ENCODE data around the gene RRBP1.

RRBP1 gene

DNA sequence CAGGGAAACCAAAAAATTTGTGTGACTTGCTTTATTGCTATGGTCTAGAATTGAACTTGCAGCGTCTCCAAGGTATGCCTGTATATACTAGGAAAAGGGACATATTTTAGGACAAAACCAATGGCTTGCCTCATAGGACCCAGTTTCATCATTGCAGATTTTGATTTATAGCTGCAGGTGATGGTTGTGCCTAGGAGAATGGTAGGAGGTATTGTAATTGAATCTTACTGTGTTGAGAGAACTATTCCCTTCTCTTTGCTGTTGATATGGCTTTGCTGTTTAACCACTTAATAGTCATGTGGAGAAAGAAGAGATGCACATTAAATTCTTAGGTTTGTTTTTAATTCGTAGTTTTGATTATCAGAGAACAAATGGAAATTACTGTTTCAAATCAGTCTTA is 95.8 kb downstream of the RRBP1 start:
- H3K27ac ChIP-seq: no peak overlapping the region
- TF ChIP-seq, protein P1, sequence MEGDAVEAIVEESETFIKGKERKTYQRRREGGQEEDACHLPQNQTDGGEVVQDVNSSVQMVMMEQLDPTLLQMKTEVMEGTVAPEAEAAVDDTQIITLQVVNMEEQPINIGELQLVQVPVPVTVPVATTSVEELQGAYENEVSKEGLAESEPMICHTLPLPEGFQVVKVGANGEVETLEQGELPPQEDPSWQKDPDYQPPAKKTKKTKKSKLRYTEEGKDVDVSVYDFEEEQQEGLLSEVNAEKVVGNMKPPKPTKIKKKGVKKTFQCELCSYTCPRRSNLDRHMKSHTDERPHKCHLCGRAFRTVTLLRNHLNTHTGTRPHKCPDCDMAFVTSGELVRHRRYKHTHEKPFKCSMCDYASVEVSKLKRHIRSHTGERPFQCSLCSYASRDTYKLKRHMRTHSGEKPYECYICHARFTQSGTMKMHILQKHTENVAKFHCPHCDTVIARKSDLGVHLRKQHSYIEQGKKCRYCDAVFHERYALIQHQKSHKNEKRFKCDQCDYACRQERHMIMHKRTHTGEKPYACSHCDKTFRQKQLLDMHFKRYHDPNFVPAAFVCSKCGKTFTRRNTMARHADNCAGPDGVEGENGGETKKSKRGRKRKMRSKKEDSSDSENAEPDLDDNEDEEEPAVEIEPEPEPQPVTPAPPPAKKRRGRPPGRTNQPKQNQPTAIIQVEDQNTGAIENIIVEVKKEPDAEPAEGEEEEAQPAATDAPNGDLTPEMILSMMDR (IDR thresholded peaks at IDR 0.05): no peak
- TF ChIP-seq ZFX (IDR thresholded peaks at IDR 0.05; ENCODE audit: borderline replicate concordance): no peak

DNA sequence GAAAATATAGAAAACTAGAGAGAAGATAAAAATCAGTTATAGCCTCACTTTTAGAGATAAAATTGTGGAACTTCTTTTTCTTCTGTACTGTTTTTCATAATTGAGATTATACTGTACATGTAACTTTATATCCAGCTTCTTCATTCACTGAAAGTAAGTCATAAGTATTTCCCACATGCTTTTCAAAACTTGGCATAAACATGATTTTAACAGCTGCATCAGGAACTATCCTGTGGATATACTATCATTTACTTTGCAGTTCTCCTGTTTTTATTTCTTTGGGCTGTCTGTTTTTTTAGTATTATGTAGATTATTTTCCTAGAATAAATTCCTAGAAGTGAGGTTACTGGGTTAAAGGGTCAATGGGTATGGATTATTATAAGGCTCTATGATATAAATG is 97.4 kb downstream of the RRBP1 start:
- TF ChIP-seq ZFX (IDR thresholded peaks at IDR 0.05; ENCODE audit: borderline replicate concordance): no peak
- TF ChIP-seq, protein P1 (IDR thresholded peaks at IDR 0.05): no peak
- no peak overlapping the region for H3K27ac ChIP-seq

DNA sequence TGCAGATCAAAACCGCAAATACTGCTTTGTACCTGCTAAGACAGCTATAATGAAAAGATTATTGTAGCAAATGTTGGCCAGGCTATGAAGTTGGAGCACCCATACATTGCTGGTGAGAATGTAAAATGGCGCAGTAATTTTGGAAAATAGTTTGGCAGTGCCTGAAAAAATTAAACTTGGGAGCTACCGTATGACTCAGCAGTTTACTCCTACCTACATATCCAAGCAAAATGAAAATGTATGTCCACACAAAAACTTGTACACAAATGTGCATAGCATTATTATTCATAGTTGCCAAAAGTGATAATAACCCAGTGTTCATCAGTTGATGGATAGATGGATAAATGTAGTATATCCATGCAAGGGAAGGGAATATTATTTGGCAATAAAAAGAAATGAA is 98.9 kb downstream of the RRBP1 start:
- no peak overlapping the region for H3K27ac ChIP-seq
- TF ChIP-seq, protein P1 (IDR thresholded peaks at IDR 0.05): no peak
- no peak for TF ChIP-seq ZFX (IDR thresholded peaks at IDR 0.05; ENCODE audit: borderline replicate concordance)

DNA sequence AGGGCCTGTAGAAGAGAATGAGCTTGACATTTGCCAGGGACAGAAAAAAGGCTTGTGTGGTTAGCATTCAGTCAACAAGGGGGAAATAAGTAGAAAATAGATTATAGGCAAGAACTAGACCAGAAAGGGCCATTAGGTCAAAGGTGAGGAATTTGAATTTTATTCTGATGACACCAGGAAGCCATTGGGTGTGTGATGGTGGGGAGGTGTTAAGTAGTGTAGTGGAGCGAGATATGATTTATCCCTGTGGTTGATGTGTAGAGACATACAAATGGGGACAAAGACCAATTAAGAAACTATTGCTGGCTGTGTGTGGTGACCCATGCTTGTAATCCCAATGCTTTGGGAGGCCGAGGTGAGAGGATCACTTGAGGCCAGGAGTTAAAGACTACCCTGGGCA is 101.1 kb downstream of the RRBP1 start:
- H3K27ac ChIP-seq: no peak overlapping the region
- no peak for TF ChIP-seq ZFX (IDR thresholded peaks at IDR 0.05; ENCODE audit: borderline replicate concordance)
- TF ChIP-seq, protein P1 (IDR thresholded peaks at IDR 0.05): no peak

DNA sequence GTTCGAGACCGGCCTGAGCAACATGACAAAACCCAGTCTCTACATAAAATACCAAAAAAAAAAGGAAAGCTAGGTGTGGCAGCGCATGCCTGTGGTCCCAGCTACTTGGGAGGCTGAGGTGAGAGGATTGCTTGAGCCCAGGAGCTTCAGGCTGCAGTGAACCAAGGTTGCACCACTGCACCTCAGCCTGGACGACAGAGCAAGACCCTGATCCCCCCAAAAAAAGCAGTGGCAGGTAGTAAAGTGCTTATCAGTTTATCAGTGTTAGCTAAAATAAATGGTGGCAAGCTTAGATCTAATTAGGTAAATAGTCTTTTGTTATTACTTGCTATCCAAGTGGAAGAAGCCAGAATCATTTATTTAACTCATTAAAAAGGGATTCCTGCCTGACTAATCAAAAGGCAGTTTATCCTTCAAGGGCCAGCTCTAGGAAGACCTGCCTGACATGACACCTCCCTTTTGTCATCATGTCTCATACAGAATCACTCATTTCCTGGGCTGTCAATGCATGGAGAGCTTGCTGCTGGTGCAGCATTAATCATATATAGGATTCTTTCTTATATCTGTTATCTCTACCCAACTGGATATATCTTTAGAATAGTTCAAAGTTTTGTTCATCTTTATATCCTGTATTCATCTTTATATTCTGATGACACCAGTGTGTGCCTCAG is 102.5 kb downstream of the RRBP1 start:
- H3K27ac ChIP-seq: no peak overlapping the region
- TF ChIP-seq, protein P1 (IDR thresholded peaks at IDR 0.05): no peak

DNA sequence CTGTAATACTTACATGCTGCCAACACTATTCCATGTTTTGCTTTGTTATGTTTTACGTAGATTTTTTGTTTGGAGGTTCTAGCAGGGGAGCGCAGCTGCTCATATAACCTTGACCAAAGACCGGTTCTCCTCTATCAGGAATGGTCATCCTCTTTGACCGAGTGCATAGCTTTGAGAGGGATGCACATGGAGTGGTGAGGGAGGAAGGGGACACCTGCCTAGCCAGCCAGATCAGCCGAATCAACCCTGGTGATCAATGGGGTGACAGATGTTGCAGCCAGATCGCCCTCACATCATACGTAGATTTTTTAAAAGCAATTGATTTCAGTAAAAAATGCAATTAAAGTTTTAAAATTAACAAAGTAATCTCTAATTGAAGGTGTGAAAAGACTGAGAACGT is 105.8 kb downstream of the RRBP1 start:
- TF ChIP-seq, protein P1 (IDR thresholded peaks at IDR 0.05): no peak
- no peak for TF ChIP-seq ZFX (IDR thresholded peaks at IDR 0.05; ENCODE audit: borderline replicate concordance)
- no peak overlapping the region for H3K27ac ChIP-seq

DNA sequence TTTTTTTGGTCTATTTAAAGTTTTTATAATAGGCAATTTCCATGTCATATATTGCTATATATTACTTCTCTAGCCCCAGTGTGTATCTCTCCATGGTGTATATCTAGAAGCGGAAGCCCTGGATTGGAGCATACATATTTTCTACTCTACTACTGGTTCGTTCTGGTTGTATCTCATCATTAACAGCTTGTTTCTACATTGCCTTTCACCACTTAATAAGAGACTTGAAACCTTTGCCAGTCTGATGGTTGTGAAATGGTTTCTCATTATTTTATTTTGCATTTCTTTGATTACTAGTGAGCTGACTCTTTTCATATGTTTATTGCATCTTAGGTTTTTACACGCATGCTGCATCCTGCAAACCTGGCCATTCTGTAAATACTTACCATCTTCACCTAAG is 108.6 kb downstream of the RRBP1 start:
- no peak for TF ChIP-seq ZFX (IDR thresholded peaks at IDR 0.05; ENCODE audit: borderline replicate concordance)
- TF ChIP-seq, protein P1 (IDR thresholded peaks at IDR 0.05): no peak
- no peak overlapping the region for H3K27ac ChIP-seq
